ENCODE measurements around the gene HOXB4. TPM values are rescaled to one million over a fixed set of nuclear protein-coding genes. Genes with fewer than 3 reads are reported as not detected.

The HOXB4 gene
- total and polyA plus RNA-seq, 2 donors (not counting 1 experiment from before 2014, with no cell fraction given) = 3.8 to 8.9 TPM

DNA sequence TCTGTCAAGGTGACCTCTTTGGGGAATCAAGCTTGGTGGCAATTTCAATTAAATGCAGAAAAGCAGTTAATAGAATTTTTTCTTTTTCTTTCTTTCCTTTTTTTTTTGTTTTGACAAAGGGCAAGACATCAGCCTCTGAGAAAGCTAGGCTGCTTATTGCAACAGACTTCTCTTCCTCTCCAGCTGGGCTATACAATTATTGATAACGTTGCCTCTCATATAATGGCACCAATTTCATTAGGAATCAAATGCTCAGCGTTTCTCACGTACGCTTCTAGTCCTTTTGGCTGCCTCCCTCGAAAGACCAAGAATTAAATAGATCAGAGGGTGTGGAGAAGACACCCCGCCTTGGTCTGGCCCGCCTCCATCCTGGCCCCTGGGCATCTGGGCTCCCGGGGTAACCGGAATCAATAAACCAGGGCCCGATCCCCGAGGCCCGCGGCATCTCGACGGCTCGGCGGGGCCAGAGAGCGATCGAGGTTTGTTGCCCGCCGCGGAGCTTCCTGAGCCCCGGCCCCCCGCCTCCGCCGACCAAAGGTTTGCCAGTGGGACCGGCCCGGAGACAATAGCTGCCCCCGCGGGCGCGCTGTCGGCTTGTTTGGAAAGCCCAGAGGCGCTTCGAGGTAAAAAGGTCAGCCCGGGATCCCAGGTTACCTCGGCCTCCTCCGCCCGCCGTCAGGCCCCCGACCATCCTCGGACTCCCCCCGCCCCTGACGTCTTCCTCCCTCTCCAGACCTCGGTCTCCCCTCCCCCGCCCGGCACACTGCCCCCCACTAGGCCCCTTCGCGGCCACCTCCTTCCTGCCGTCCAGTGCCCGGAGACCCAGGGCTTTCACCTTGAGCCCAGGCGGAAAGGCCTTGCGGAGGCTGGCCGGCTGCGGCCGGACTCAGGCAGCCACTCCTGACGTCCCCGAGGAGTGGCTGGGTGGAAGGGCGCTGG is 51.3 kb downstream of the HOXB4 start:
- no peaks in the 10 kb centered on the region for H3K27me3 ChIP-seq (ENCODE audit: control insufficient read depth, insufficient read depth, low read length)
- no peak overlapping the region for H3K27ac ChIP-seq (ENCODE audit: insufficient read depth, low read length)
- no peaks in the 10 kb centered on the region for H3K9me3 ChIP-seq (ENCODE audit: control insufficient read depth, insufficient read depth, low read depth, low read length)
- no peak overlapping the region for H3K4me3 ChIP-seq (replicated peaks in 1 of 4; ENCODE audit: control extremely low read depth in 1 of 4, insufficient read depth in 1 of 4, low read depth in 3 of 4, low read length in 4 of 4)
- H3K9ac ChIP-seq (ENCODE audit: insufficient read depth, low read length) = no peak overlapping the region
- TF ChIP-seq EZH2 (IDR thresholded peaks at IDR 0.05; ENCODE audit: low read length, missing control alignments) = no peak
- TF ChIP-seq, protein P1, sequence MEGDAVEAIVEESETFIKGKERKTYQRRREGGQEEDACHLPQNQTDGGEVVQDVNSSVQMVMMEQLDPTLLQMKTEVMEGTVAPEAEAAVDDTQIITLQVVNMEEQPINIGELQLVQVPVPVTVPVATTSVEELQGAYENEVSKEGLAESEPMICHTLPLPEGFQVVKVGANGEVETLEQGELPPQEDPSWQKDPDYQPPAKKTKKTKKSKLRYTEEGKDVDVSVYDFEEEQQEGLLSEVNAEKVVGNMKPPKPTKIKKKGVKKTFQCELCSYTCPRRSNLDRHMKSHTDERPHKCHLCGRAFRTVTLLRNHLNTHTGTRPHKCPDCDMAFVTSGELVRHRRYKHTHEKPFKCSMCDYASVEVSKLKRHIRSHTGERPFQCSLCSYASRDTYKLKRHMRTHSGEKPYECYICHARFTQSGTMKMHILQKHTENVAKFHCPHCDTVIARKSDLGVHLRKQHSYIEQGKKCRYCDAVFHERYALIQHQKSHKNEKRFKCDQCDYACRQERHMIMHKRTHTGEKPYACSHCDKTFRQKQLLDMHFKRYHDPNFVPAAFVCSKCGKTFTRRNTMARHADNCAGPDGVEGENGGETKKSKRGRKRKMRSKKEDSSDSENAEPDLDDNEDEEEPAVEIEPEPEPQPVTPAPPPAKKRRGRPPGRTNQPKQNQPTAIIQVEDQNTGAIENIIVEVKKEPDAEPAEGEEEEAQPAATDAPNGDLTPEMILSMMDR (conservative IDR thresholded peaks at IDR 0.05 in 1 of 2, IDR thresholded peaks at IDR 0.05 in 1 of 2; ENCODE audit: low read depth in 1 of 2, low read length in 2 of 2) = no peak
- no peaks in the 10 kb centered on the region for H3K36me3 ChIP-seq (ENCODE audit: control insufficient read depth, insufficient read depth, low read length)
- H3K4me1 ChIP-seq (ENCODE audit: control insufficient read depth, extremely low read depth, insufficient read depth, low read length) = peaks cover 7% of the 10 kb centered on the region
- no peak overlapping the region for H3K4me2 ChIP-seq (ENCODE audit: extremely low read depth, insufficient read depth, low read length)
- no peak for DNase-seq (ENCODE audit: low read depth in 2 of 2)
- no peaks in the 10 kb centered on the region for H3K79me2 ChIP-seq (ENCODE audit: control insufficient read depth, insufficient read depth, low read length)
- H2AFZ ChIP-seq (ENCODE audit: low read length) = no peak overlapping the region
- H4K20me1 ChIP-seq (ENCODE audit: control insufficient read depth, extremely low read depth, insufficient read depth, low read length) = no peaks in the 10 kb centered on the region

Other genes starting within 250 kb of the HOXB4 start
- not detected in 2 replicates for gene SKAP1, start 148.1 kb downstream of the HOXB4 start, total RNA-seq
- gene SKAP1, start 148.1 kb downstream of the HOXB4 start, polyA plus RNA-seq = not detected in 2 replicates
- gene HOXB1, start 47.3 kb downstream of the HOXB4 start, total RNA-seq = not detected in 2 replicates
- not detected in 2 replicates for gene HOXB1, start 47.3 kb downstream of the HOXB4 start, polyA plus RNA-seq
- gene HOXB2, start 33.2 kb downstream of the HOXB4 start, total RNA-seq = 9.2 and 12.2 TPM in 2 replicates
- gene HOXB2, start 33.2 kb downstream of the HOXB4 start, polyA plus RNA-seq = 12.3 and 15.9 TPM in 2 replicates
- 15.7 and 28.6 TPM in 2 replicates for gene HOXB3, start 11.9 kb upstream of the HOXB4 start, total RNA-seq
- 15.7 and 19.5 TPM in 2 replicates for gene HOXB3, start 11.9 kb upstream of the HOXB4 start, polyA plus RNA-seq
- 1.0 and 2.1 TPM in 2 replicates for gene HOXB5, start 15.4 kb upstream of the HOXB4 start, total RNA-seq
- gene HOXB5, start 15.4 kb upstream of the HOXB4 start, polyA plus RNA-seq = 9.4 and 17.2 TPM in 2 replicates
- 10.5 and 16.2 TPM in 2 replicates for gene HOXB6, start 26.6 kb upstream of the HOXB4 start, total RNA-seq
- 28.9 and 42.1 TPM in 2 replicates for gene HOXB6, start 26.6 kb upstream of the HOXB4 start, polyA plus RNA-seq
- 6.4 and 7.4 TPM in 2 replicates for gene HOXB7, start 32.7 kb upstream of the HOXB4 start, total RNA-seq
- 11.8 and 12.7 TPM in 2 replicates for gene HOXB7, start 32.7 kb upstream of the HOXB4 start, polyA plus RNA-seq
- 0.33 and 0.51 TPM in 2 replicates for gene HOXB8, start 36.9 kb upstream of the HOXB4 start, total RNA-seq
- 1.4 and 2.0 TPM in 2 replicates for gene HOXB8, start 36.9 kb upstream of the HOXB4 start, polyA plus RNA-seq
- not detected in 2 replicates for gene HOXB9, start 48.0 kb upstream of the HOXB4 start, total RNA-seq
- gene HOXB9, start 48.0 kb upstream of the HOXB4 start, polyA plus RNA-seq = 0.06 TPM in 1 of 2 replicates, not detected in the other
- gene PRAC1, start 144.2 kb upstream of the HOXB4 start, total RNA-seq = not detected in 2 replicates
- gene PRAC1, start 144.2 kb upstream of the HOXB4 start, polyA plus RNA-seq = not detected in 2 replicates
- not detected in 2 replicates for gene PRAC2, start 144.8 kb upstream of the HOXB4 start, total RNA-seq
- not detected in 2 replicates for gene PRAC2, start 144.8 kb upstream of the HOXB4 start, polyA plus RNA-seq
- not detected in 2 replicates for gene HOXB13, start 150.4 kb upstream of the HOXB4 start, total RNA-seq
- gene HOXB13, start 150.4 kb upstream of the HOXB4 start, polyA plus RNA-seq = not detected in 2 replicates
- gene TTLL6, start 238.9 kb upstream of the HOXB4 start, total RNA-seq = under 0.01 and 0.17 TPM in 2 replicates
- not detected in 2 replicates for gene TTLL6, start 238.9 kb upstream of the HOXB4 start, polyA plus RNA-seq